ENCODE data around the gene MBD4.
"Not testable (repeated sequence)": the region's sequence is repeated elsewhere in the genome, so short reads cannot be mapped to it uniquely, and the experiment has no call there.

MBD4 gene

DNA sequence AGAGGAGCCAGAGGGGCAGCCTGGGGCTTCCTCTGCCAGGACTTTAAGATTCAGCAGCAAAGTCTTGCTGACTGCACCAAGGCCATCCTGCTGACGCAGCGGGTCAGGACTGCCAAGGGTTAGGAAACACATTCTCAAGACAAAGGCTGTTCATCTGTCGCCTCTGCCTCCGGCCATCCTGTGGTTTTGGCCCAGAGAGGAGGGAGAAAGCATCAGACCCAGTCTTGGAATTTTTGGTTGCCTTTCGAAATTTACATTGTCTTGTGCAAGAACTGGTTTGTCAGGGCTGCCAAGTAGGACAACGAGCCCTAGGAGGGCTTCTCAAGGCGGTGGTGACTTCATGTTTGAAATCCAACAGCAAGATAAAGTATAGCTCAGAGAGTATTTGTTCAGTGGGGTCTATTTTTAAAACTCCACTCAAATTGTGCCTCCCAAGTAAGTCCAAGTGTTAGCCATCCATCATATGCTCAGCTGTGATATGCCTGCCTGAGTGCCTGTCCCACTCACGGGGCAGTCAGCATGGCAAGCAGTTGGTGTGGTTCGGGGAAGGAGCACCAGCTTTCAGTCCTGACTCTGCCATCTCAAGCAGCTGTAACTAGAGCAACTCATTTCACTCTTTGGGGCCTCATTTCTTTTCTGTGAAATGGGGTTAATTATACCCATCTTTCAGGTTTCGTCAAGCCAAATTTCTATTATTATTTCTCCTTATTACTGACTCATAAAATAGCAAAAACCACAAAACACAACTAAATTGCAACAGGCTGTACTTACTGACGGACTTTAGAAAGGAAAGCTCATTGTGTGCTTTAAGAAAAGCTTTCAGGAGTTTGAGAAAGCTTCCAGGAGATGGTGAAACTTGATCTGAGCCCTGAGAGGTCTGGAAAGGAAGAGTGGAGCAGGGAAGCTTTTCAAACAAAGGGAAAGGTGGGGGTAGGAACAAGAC lies 46.2 kb upstream of the MBD4 start:
- DNase-seq (ENCODE audit: low spot score): peak; percentile 94
- H3K27me3 ChIP-seq (ENCODE audit: insufficient read depth, poor library complexity, severe bottlenecking): no peaks in the 10 kb centered on the region
- peak; percentile 86 for ATAC-seq (ENCODE audit: low read depth)
- H3K4me1 ChIP-seq (ENCODE audit: insufficient read depth, poor library complexity, severe bottlenecking): peaks cover 28% of the 10 kb centered on the region
- no peak overlapping the region for H3K4me3 ChIP-seq (ENCODE audit: severe bottlenecking)
- H3K27ac ChIP-seq (ENCODE audit: poor library complexity, severe bottlenecking): peak overlapping the region; percentile 83
- no peaks in the 10 kb centered on the region for H3K36me3 ChIP-seq (ENCODE audit: low read depth)
- TF ChIP-seq, protein P1, sequence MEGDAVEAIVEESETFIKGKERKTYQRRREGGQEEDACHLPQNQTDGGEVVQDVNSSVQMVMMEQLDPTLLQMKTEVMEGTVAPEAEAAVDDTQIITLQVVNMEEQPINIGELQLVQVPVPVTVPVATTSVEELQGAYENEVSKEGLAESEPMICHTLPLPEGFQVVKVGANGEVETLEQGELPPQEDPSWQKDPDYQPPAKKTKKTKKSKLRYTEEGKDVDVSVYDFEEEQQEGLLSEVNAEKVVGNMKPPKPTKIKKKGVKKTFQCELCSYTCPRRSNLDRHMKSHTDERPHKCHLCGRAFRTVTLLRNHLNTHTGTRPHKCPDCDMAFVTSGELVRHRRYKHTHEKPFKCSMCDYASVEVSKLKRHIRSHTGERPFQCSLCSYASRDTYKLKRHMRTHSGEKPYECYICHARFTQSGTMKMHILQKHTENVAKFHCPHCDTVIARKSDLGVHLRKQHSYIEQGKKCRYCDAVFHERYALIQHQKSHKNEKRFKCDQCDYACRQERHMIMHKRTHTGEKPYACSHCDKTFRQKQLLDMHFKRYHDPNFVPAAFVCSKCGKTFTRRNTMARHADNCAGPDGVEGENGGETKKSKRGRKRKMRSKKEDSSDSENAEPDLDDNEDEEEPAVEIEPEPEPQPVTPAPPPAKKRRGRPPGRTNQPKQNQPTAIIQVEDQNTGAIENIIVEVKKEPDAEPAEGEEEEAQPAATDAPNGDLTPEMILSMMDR (IDR thresholded peaks at IDR 0.05; ENCODE audit: poor library complexity, severe bottlenecking): no peak
- H3K9me3 ChIP-seq (ENCODE audit: severe bottlenecking): no peaks in the 10 kb centered on the region

DNA sequence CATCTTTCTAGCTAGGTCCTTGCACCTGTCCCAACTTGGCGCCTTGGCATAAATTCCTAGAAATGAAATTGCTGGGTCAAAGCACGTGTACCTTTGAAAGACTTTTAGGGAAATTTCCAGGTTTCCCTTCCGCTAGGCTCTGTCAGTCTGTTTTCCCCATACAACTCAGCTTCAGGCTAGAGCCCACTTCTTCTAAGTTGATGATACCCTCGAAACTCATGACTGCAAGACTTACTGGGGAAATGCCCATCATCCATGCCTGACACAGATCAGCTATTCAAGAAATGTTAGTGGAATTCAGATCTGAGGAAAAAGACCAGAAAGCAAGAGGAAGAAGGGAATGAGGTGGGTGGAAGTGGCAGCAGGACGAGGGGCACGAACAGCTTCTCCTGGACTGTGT lies 45.4 kb upstream of the MBD4 start:
- not testable (repeated sequence) for H3K36me3 ChIP-seq (ENCODE audit: low read depth); ATAC-seq (ENCODE audit: low read depth); H3K27me3 ChIP-seq (ENCODE audit: insufficient read depth, poor library complexity, severe bottlenecking); DNase-seq (ENCODE audit: low spot score); H3K4me3 ChIP-seq (ENCODE audit: severe bottlenecking); H3K9me3 ChIP-seq (ENCODE audit: severe bottlenecking)
- Histone ChIP-seq H3K27ac (ENCODE audit: poor library complexity, severe bottlenecking) (peak overlapping the region; percentile 83), H3K4me1 (ENCODE audit: insufficient read depth, poor library complexity, severe bottlenecking) (peaks cover 28% of the 10 kb centered on the region)

DNA sequence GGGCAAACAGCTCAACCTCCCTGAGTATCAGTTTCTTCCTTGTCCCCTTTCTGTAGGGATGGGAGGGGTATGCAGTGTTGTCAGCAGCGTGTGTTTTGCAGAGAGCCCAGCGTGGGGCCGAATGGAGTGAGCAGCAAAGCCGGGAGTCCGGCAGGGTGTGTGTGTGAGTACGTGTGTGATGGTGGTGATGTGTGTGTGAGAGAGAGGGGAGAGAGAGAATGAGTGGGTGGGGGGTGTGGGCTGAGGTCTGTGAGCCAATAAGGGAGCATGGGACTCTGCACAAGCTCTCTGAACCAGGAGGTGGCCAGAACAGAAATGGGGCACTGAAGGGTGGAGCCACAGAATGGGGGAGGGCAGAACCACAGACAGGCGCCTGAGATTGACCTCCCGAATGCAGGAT lies 44.1 kb upstream of the MBD4 start:
- no peak overlapping the region for H3K27ac ChIP-seq (ENCODE audit: poor library complexity, severe bottlenecking)
- no peaks in the 10 kb centered on the region for H3K9me3 ChIP-seq (ENCODE audit: severe bottlenecking)
- H3K36me3 ChIP-seq (ENCODE audit: low read depth): peaks cover 4% of the 10 kb centered on the region
- no peaks in the 10 kb centered on the region for H3K27me3 ChIP-seq (ENCODE audit: insufficient read depth, poor library complexity, severe bottlenecking)
- H3K4me1 ChIP-seq (ENCODE audit: insufficient read depth, poor library complexity, severe bottlenecking): peaks cover 28% of the 10 kb centered on the region
- no peak for DNase-seq (ENCODE audit: low spot score)
- no peak overlapping the region for H3K4me3 ChIP-seq (ENCODE audit: severe bottlenecking)
- TF ChIP-seq, protein P1 (IDR thresholded peaks at IDR 0.05; ENCODE audit: poor library complexity, severe bottlenecking): no peak
- no peak for ATAC-seq (ENCODE audit: low read depth)

DNA sequence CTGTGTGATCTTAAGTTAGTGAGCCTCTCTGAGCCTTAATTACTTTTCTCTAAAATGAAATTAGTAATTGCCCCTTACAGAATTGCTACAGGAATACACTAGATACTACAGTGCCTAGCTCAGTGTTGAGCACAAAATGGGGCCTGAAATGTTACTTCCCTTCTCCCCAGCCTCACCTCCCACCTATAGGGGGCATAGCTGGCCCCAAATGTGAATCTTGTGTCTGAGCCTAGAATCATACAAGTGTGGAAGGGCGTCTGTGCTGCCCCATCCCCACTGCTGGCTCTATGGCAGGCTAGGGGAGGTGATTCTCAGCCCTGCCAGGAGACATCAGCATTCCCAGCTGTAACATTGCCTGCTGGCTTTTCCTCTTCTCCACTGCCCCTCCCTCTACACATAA lies 43.0 kb upstream of the MBD4 start:
- ATAC-seq (ENCODE audit: low read depth): no peak

DNA sequence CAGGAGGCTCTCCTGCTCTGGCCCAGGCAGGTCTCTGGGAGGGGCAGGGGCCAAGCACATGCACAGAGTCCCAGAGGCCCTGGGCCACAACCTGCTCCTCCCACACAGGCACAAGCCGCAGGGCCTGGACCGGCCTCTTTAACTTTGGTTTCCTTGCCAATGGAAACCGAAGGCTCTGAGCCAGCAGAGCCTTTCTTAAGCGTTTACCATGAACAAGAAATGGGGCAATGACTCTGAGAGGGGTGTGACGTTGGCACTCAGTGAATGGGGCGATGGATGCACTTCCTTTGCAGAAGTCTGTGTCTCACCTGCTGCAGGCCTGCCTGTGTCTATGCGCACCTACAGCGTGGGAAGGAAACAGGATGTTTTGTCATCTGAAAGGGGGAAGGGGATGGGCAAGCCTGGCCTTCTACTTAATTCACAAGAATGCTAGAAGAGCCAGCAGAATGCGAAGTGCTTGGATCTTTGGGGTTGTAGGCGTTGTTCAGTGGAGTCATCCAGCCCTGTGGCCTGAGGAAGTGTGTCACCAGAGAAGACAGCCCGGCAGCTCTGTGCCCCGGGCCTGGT lies 42.1 kb upstream of the MBD4 start:
- Histone ChIP-seq H3K4me1 (ENCODE audit: insufficient read depth, poor library complexity, severe bottlenecking) (peaks cover 25% of the 10 kb centered on the region), H3K9me3 (ENCODE audit: severe bottlenecking) (no peaks in the 10 kb centered on the region), H3K27me3 (ENCODE audit: insufficient read depth, poor library complexity, severe bottlenecking) (no peaks in the 10 kb centered on the region), H3K36me3 (ENCODE audit: low read depth) (peaks cover 17% of the 10 kb centered on the region), H3K27ac (ENCODE audit: poor library complexity, severe bottlenecking) (peak overlapping the region; percentile 5), H3K4me3 (ENCODE audit: severe bottlenecking) (no peak overlapping the region)
- TF ChIP-seq, protein P1 (IDR thresholded peaks at IDR 0.05; ENCODE audit: poor library complexity, severe bottlenecking): no peak
- no peak for DNase-seq (ENCODE audit: low spot score)
- ATAC-seq (ENCODE audit: low read depth): peak; percentile 22; the same call in 2 of the 3 replicates

More for the DNA sequence above, 43.0 kb upstream of the MBD4 start:
- Histone ChIP-seq H3K4me3 (ENCODE audit: severe bottlenecking) (no peak overlapping the region), H3K9me3 (ENCODE audit: severe bottlenecking) (no peaks in the 10 kb centered on the region), H3K4me1 (ENCODE audit: insufficient read depth, poor library complexity, severe bottlenecking) (peaks cover 28% of the 10 kb centered on the region), H3K27me3 (ENCODE audit: insufficient read depth, poor library complexity, severe bottlenecking) (no peaks in the 10 kb centered on the region), H3K36me3 (ENCODE audit: low read depth) (peaks cover 16% of the 10 kb centered on the region), H3K27ac (ENCODE audit: poor library complexity, severe bottlenecking) (peak overlapping the region; percentile 5)
- TF ChIP-seq, protein P1 (IDR thresholded peaks at IDR 0.05; ENCODE audit: poor library complexity, severe bottlenecking): no peak
- DNase-seq (ENCODE audit: low spot score): no peak

DNA sequence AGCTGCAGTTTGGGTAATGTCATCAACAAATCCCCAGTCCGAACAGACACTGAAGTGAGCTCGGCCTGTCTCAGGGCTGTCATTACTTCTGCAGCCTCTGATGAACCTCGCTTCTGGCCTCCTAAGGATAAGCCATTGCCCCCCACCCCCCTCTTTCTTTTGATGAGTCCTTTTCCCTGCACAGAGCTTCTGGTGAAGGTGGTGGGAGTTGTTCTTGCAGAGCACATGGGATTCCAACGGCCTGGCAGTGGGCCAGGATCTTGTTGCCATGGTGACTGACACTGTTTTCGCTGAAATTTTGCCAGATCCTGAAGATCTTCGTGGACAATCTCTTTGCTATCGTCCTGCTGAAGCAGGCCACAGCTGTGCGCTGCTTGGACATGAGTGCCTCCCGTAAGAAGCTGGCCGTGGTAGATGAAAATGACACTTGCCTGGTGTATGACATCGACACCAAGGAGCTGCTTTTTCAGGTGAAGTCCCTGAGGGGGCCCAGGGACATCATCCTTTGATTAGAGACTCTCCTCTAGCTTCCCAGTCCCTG lies 41.5 kb upstream of the MBD4 start:
- not testable (repeated sequence) for H3K9me3 ChIP-seq (ENCODE audit: severe bottlenecking); H3K4me3 ChIP-seq (ENCODE audit: severe bottlenecking); H3K27me3 ChIP-seq (ENCODE audit: insufficient read depth, poor library complexity, severe bottlenecking); ATAC-seq (ENCODE audit: low read depth); DNase-seq (ENCODE audit: low spot score); H3K27ac ChIP-seq (ENCODE audit: poor library complexity, severe bottlenecking)
- peaks cover 19% of the 10 kb centered on the region for H3K4me1 ChIP-seq (ENCODE audit: insufficient read depth, poor library complexity, severe bottlenecking)
- H3K36me3 ChIP-seq (ENCODE audit: low read depth): peaks cover 17% of the 10 kb centered on the region

Measured in RWPE2 (cell line).